ENCODE results near the gene ASXL3.
A peak's percentile ranks its signal among the peaks of the same experiment; 100 is the strongest.

ASXL3 gene

GRCh38 chr18:33605250-33605649 lies 27.2 kb downstream of the ASXL3 start:
- H3K9ac ChIP-seq, result no peak overlapping the region
- 0 out of 2 replicates have a peak overlapping the region, but pooled peaks have one; percentile 7 for H3K4me2 ChIP-seq
- no peak for TF ChIP-seq Cebpa-rat (IDR thresholded peaks at IDR 0.05)
- no peaks in the 10 kb centered on the region for H3K36me3 ChIP-seq
- H3K4me1 ChIP-seq, result peaks cover 8% of the 10 kb centered on the region
- H4K20me1 ChIP-seq, result no peaks in the 10 kb centered on the region
- no peak overlapping the region for H3K27ac ChIP-seq
- H3K4me3 ChIP-seq, result no peak overlapping the region
- H3K27me3 ChIP-seq, result no peaks in the 10 kb centered on the region
- H3K9me3 ChIP-seq, result no peaks in the 10 kb centered on the region

- Histone ChIP-seq H3K36me3 (no peaks in the 10 kb centered on the region), H3K9ac (no peak overlapping the region), H3K9me3 (no peaks in the 10 kb centered on the region), H3K27me3 (no peaks in the 10 kb centered on the region), H3K27ac (no peak overlapping the region), H4K20me1 (no peaks in the 10 kb centered on the region), H3K4me1 (peaks cover 8% of the 10 kb centered on the region), H3K4me3 (no peak overlapping the region), H3K4me2 (no peak overlapping the region)
- TF ChIP-seq Cebpa-rat (IDR thresholded peaks at IDR 0.05), result no peak
Measured at GRCh38 chr18:33606621-33607020, 28.6 kb downstream of the ASXL3 start.

GRCh38 chr18:33611525-33612135 lies 33.6 kb downstream of the ASXL3 start:
- no peak overlapping the region for H3K9ac ChIP-seq
- H4K20me1 ChIP-seq, result no peaks in the 10 kb centered on the region
- TF ChIP-seq Cebpa-rat (IDR thresholded peaks at IDR 0.05), result no peak
- H3K36me3 ChIP-seq, result no peaks in the 10 kb centered on the region
- no peaks in the 10 kb centered on the region for H3K9me3 ChIP-seq
- H3K4me1 ChIP-seq, result no peaks in the 10 kb centered on the region
- H3K27me3 ChIP-seq, result no peaks in the 10 kb centered on the region
- no peak overlapping the region for H3K4me2 ChIP-seq
- no peak overlapping the region for H3K4me3 ChIP-seq
- H3K27ac ChIP-seq, result no peak overlapping the region

- Histone ChIP-seq H3K4me1 (no peaks in the 10 kb centered on the region), H3K9me3 (no peaks in the 10 kb centered on the region)
- TF ChIP-seq Cebpa-rat (IDR thresholded peaks at IDR 0.05), result no peak
Measured at GRCh38 chr18:33612632-33613031, 34.6 kb downstream of the ASXL3 start.

GRCh38 chr18:33616556-33616955 lies 38.5 kb downstream of the ASXL3 start:
- H3K36me3 ChIP-seq, result no peaks in the 10 kb centered on the region
- TF ChIP-seq Cebpa-rat (IDR thresholded peaks at IDR 0.05), result no peak
- no peak overlapping the region for H3K9ac ChIP-seq
- no peaks in the 10 kb centered on the region for H3K27me3 ChIP-seq
- no peaks in the 10 kb centered on the region for H3K9me3 ChIP-seq
- H3K4me3 ChIP-seq, result no peak overlapping the region
- H3K4me1 ChIP-seq, result no peaks in the 10 kb centered on the region
- no peaks in the 10 kb centered on the region for H4K20me1 ChIP-seq
- no peak overlapping the region for H3K27ac ChIP-seq
- no peak overlapping the region for H3K4me2 ChIP-seq

More at GRCh38 chr18:33612632-33613031, 34.6 kb downstream of the ASXL3 start:
- Histone ChIP-seq H3K27ac (no peak overlapping the region), H3K36me3 (no peaks in the 10 kb centered on the region), H3K4me3 (no peak overlapping the region), H3K4me2 (no peak overlapping the region), H4K20me1 (no peaks in the 10 kb centered on the region), H3K9ac (no peak overlapping the region), H3K27me3 (no peaks in the 10 kb centered on the region)

- Histone ChIP-seq H4K20me1 (no peaks in the 10 kb centered on the region), H3K27me3 (no peaks in the 10 kb centered on the region), H3K4me1 (no peaks in the 10 kb centered on the region), H3K27ac (no peak overlapping the region), H3K4me3 (no peak overlapping the region), H3K9ac (no peak overlapping the region), H3K36me3 (no peaks in the 10 kb centered on the region), H3K4me2 (no peak overlapping the region), H3K9me3 (no peaks in the 10 kb centered on the region)
- no peak for TF ChIP-seq Cebpa-rat (IDR thresholded peaks at IDR 0.05)
Measured at GRCh38 chr18:33627114-33627513, 49.1 kb downstream of the ASXL3 start.

GRCh38 chr18:33630476-33630875 lies 52.5 kb downstream of the ASXL3 start:
- TF ChIP-seq Cebpa-rat (IDR thresholded peaks at IDR 0.05), result no peak
- H3K27me3 ChIP-seq, result no peaks in the 10 kb centered on the region
- H3K4me2 ChIP-seq, result no peak overlapping the region
- H3K36me3 ChIP-seq, result no peaks in the 10 kb centered on the region
- no peaks in the 10 kb centered on the region for H3K9me3 ChIP-seq
- no peaks in the 10 kb centered on the region for H3K4me1 ChIP-seq
- H4K20me1 ChIP-seq, result no peaks in the 10 kb centered on the region
- H3K27ac ChIP-seq, result no peak overlapping the region
- no peak overlapping the region for H3K4me3 ChIP-seq
- H3K9ac ChIP-seq, result no peak overlapping the region

GRCh38 chr18:33641141-33641540 lies 63.1 kb downstream of the ASXL3 start:
- no peaks in the 10 kb centered on the region for H3K36me3 ChIP-seq
- H3K27ac ChIP-seq, result no peak overlapping the region
- no peaks in the 10 kb centered on the region for H3K4me1 ChIP-seq
- H4K20me1 ChIP-seq, result no peaks in the 10 kb centered on the region
- no peak overlapping the region for H3K4me2 ChIP-seq
- H3K9ac ChIP-seq, result no peak overlapping the region
- H3K27me3 ChIP-seq, result no peaks in the 10 kb centered on the region
- H3K4me3 ChIP-seq, result no peak overlapping the region
- no peak for TF ChIP-seq Cebpa-rat (IDR thresholded peaks at IDR 0.05)
- H3K9me3 ChIP-seq, result no peaks in the 10 kb centered on the region

- no peaks in the 10 kb centered on the region for H3K4me1 ChIP-seq
- no peaks in the 10 kb centered on the region for H3K36me3 ChIP-seq
- no peaks in the 10 kb centered on the region for H4K20me1 ChIP-seq
- H3K9ac ChIP-seq, result no peak overlapping the region
- no peak overlapping the region for H3K4me3 ChIP-seq
- no peak overlapping the region for H3K27ac ChIP-seq
- TF ChIP-seq Cebpa-rat (IDR thresholded peaks at IDR 0.05), result no peak
- H3K27me3 ChIP-seq, result no peaks in the 10 kb centered on the region
- no peaks in the 10 kb centered on the region for H3K9me3 ChIP-seq
- H3K4me2 ChIP-seq, result no peak overlapping the region
Measured at GRCh38 chr18:33644494-33644893, 66.5 kb downstream of the ASXL3 start.

- Histone ChIP-seq H3K4me3 (no peak overlapping the region), H3K4me1 (no peaks in the 10 kb centered on the region), H4K20me1 (no peaks in the 10 kb centered on the region), H3K4me2 (no peak overlapping the region), H3K27ac (no peak overlapping the region), H3K9ac (no peak overlapping the region), H3K27me3 (no peaks in the 10 kb centered on the region), H3K9me3 (no peaks in the 10 kb centered on the region), H3K36me3 (no peaks in the 10 kb centered on the region)
- TF ChIP-seq Cebpa-rat (IDR thresholded peaks at IDR 0.05), result no peak
Measured at GRCh38 chr18:33647365-33647764, 69.3 kb downstream of the ASXL3 start.

GRCh38 chr18:33652635-33653034 lies 74.6 kb downstream of the ASXL3 start:
- Histone ChIP-seq H4K20me1 (no peaks in the 10 kb centered on the region), H3K27me3 (no peaks in the 10 kb centered on the region), H3K4me3 (no peak overlapping the region), H3K27ac (no peak overlapping the region), H3K9me3 (no peaks in the 10 kb centered on the region), H3K4me2 (no peak overlapping the region), H3K9ac (no peak overlapping the region), H3K36me3 (no peaks in the 10 kb centered on the region), H3K4me1 (no peaks in the 10 kb centered on the region)
- TF ChIP-seq Cebpa-rat (IDR thresholded peaks at IDR 0.05), result no peak
